WTC11 (cell line): ENCODE results near the gene CAPN12. TPM values are rescaled to one million over a fixed set of nuclear protein-coding genes. Genes with fewer than 3 reads are reported as not detected.

Experiments
- ATAC-seq: fragments of 200-7000 bp; cut with Tn5 transposase; 2 replicates; pipeline ENCODE4 v1.10.0; 2021; ENCODE audit warnings: mild to moderate bottlenecking, moderate library complexity
- CTCF ChIA-PET: fragments of 300-600 bp; sonication (Branson Sonifier 250); formaldehyde crosslinking; loops from one replicate; lab custom pipeline; 2021; ENCODE audit warnings: antibody characterized with exemption; lab: Charles Lee
- POLR2A ChIA-PET: fragments of 350-600 bp; sonication (Branson Sonifier 250); formaldehyde crosslinking; loops from one replicate; lab custom pipeline; 2021; ENCODE audit warnings: antibody characterized with exemption; lab: Charles Lee
- DNase-seq: peaks from one replicate; pipeline ENCODE4 v3.0.0; 2021; ENCODE audit warnings: low spot score
- H3K27ac Mint-ChIP-seq: 2 replicates; pipeline ENCODE4 v1.8.0; 2021; ENCODE audit warnings: mixed read lengths
- H3K27me3 Mint-ChIP-seq: 2 replicates; pipeline ENCODE4 v1.8.0; 2021; ENCODE audit warnings: low read depth, mild to moderate bottlenecking, moderate library complexity, mixed read lengths
- H3K36me3 Mint-ChIP-seq: 2 replicates; pipeline ENCODE4 v1.8.0; 2021; ENCODE audit warnings: mixed read lengths
- H3K4me1 Mint-ChIP-seq: 2 replicates; pipeline ENCODE4 v1.8.0; 2022; ENCODE audit warnings: mixed read lengths
- H3K4me3 Mint-ChIP-seq: 2 replicates; pipeline ENCODE4 v1.8.0; 2021; ENCODE audit warnings: mild to moderate bottlenecking, moderate library complexity, mixed read lengths
- H3K9me3 Mint-ChIP-seq: 2 replicates; pipeline ENCODE4 v1.8.0; 2021; ENCODE audit warnings: mixed read lengths
- CREM ChIP-seq: sonication (generic); formaldehyde crosslinking; IDR thresholded peaks from 2 replicates; pipeline ENCODE4 v1.8.1; 2022; ENCODE audit warnings: mild to moderate bottlenecking, missing genetic modification reagents, moderate library complexity
- ELF4 ChIP-seq: sonication (generic); formaldehyde crosslinking; IDR thresholded peaks from 2 replicates; pipeline ENCODE4 v1.8.1; 2022; ENCODE audit warnings: low read depth, mild to moderate bottlenecking, moderate library complexity, missing genetic modification reagents
- EMX1 ChIP-seq: fragments of 250-450 bp; sonication (Bioruptor Pico); IDR thresholded peaks from 2 replicates; pipeline ENCODE4 v1.8.0; 2021; ENCODE audit warnings: mild to moderate bottlenecking
- FOXJ3 ChIP-seq: sonication (generic); formaldehyde crosslinking; IDR thresholded peaks from 2 replicates; pipeline ENCODE4 v1.9.0; 2021; ENCODE audit warnings: missing genetic modification reagents, mild to moderate bottlenecking, borderline replicate concordance
- GRHL2 ChIP-seq: fragments of 250-450 bp; sonication (Bioruptor Pico); IDR thresholded peaks from 2 replicates; pipeline ENCODE4 v1.8.0; 2022; ENCODE audit warnings: mild to moderate bottlenecking, moderate library complexity; ENCODE audit not compliant: insufficient replicate concordance, severe bottlenecking
- HMGXB4 ChIP-seq: sonication (generic); formaldehyde crosslinking; IDR thresholded peaks from 2 replicates; pipeline ENCODE4 v1.8.1; 2023; ENCODE audit warnings: mild to moderate bottlenecking, moderate library complexity, missing genetic modification reagents
- IRF2 ChIP-seq: sonication (generic); formaldehyde crosslinking; IDR thresholded peaks from 2 replicates; pipeline ENCODE4 v1.8.0; 2022; ENCODE audit warnings: low read depth, missing genetic modification reagents, borderline replicate concordance
- PREB ChIP-seq: sonication (generic); formaldehyde crosslinking; IDR thresholded peaks from 2 replicates; pipeline ENCODE4 v1.8.1; 2022; ENCODE audit warnings: mild to moderate bottlenecking, missing genetic modification reagents, moderate library complexity, borderline replicate concordance
- PRRX2 ChIP-seq: fragments of 250-450 bp; sonication (Bioruptor Pico); IDR thresholded peaks from 2 replicates; pipeline ENCODE4 v1.8.0; 2021; ENCODE audit warnings: mild to moderate bottlenecking
- TCF7 ChIP-seq: sonication (generic); formaldehyde crosslinking; IDR thresholded peaks from 2 replicates; pipeline ENCODE4 v1.8.0; 2022; ENCODE audit warnings: mild to moderate bottlenecking, low read depth, missing genetic modification reagents, moderate library complexity
- ZNF138 ChIP-seq: sonication (generic); formaldehyde crosslinking; conservative IDR thresholded peaks from 2 replicates; pipeline ENCODE4 v1.8.1; 2022; ENCODE audit warnings: mild to moderate bottlenecking, moderate library complexity, missing genetic modification reagents
- ZNF219 ChIP-seq: sonication (generic); formaldehyde crosslinking; IDR thresholded peaks from 2 replicates; pipeline ENCODE4 v1.8.0; 2023; ENCODE audit warnings: missing genetic modification reagents, mild to moderate bottlenecking, borderline replicate concordance
- ZNF232 ChIP-seq: sonication (generic); formaldehyde crosslinking; IDR thresholded peaks from 2 replicates; pipeline ENCODE4 v1.8.0; 2022; ENCODE audit warnings: mild to moderate bottlenecking, missing genetic modification reagents
- total RNA-seq: library from RNA; stranded (reverse); gene quantifications from 3 replicates; pipeline ENCODE4 v1.2.3, GENCODE V29; 2021
- TF ChIP-seq, protein P1 (sequence below): fragments of 250-450 bp; sonication (Bioruptor Pico); IDR thresholded peaks from 2 replicates; pipeline ENCODE4 v2.1.2; 2022; ENCODE audit warnings: mild to moderate bottlenecking, moderate library complexity
- TF ChIP-seq, protein P2 (sequence below): sonication (generic); formaldehyde crosslinking; IDR thresholded peaks from 2 replicates; pipeline ENCODE4 v1.8.1; 2022; ENCODE audit warnings: missing genetic modification reagents, borderline replicate concordance
- TF ChIP-seq, protein P3 (sequence below): sonication (generic); formaldehyde crosslinking; IDR thresholded peaks from 2 replicates; pipeline ENCODE4 v1.8.0; 2023; ENCODE audit warnings: missing genetic modification reagents

CAPN12 gene
- total RNA-seq, 1 experiment from 2014 or later = 9.6 TPM

DNA sequence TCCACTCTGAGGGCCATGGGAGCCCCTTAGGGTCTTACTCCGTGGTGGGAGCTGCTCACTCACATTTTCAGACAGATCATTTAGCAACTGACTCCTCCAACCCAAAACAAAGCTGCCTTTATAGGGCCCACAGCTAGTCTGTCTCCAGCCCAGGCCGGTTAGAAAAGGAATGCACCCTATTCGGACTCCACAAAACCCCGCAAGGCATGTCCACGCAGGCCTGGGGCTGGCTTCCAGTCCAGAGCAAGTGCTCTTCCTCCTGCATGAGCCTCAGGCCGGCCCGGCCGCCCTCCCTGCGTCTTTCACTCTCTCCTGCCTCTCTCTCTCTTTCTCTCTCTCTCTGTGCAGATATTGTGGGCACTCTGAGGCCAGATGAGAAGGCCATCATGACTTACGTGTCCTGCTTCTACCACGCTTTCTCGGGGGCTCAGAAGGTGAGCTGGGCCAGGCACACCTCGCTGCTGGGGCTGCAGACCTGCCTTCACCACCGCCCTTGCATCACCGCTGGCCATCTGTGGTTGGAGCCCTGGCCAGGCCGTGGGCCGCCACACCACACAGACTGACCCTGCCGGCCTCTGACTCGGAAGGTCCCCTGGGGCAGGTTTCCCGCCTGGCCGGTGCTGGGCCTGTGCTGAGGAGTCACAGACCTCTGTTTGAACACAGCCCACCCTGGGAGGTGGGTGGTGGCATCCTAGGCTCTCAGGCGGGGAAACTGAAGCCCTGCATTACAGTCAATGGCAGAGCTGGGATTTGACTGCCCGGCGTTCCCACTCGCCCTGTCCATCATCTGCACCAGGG lies 33.1 kb downstream of the CAPN12 start (continued):
- TF ChIP-seq, protein P1, sequence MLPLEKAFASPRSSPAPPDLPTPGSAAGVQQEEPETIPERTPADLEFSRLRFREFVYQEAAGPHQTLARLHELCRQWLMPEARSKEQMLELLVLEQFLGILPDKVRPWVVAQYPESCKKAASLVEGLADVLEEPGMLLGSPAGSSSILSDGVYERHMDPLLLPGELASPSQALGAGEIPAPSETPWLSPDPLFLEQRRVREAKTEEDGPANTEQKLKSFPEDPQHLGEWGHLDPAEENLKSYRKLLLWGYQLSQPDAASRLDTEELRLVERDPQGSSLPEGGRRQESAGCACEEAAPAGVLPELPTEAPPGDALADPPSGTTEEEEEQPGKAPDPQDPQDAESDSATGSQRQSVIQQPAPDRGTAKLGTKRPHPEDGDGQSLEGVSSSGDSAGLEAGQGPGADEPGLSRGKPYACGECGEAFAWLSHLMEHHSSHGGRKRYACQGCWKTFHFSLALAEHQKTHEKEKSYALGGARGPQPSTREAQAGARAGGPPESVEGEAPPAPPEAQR (CRISPR knock-in tag) = no peak
- no peak for TF ChIP-seq CREM (CRISPR knock-in tag)

DNA sequence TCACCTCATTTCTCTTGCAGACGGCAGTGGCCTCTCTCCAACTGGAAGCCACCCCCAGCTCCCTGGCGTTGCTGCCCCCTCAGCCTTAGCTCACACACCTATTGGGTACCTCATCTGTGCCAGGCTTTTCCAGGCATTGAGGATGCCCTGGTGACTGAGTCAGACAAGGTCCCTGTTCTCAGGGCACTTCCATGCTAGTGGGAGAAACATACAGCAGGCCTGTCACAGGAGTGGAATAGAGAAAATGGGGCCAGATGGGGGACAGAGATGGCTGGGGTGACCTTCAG lies 33.9 kb downstream of the CAPN12 start:
- POLR2A ChIA-PET = interaction anchor here (0.5 kb wide), 1 partner anchor 104 kb away, joined by 7 read pairs; no protein-coding TSS in a partner anchor
- Mint-ChIP-seq H3K36me3 (peaks cover 55% of the 10 kb centered on the region), H3K4me1 (no peaks in the 10 kb centered on the region), H3K27ac (peak overlapping the region; percentile 63; the same call in 1 of the 2 replicates), H3K4me3 (no peak overlapping the region), H3K9me3 (no peaks in the 10 kb centered on the region), H3K27me3 (no peaks in the 10 kb centered on the region)
- DNase-seq (no peak), ATAC-seq (no peak)
- TF ChIP-seq PRRX2 (no peak), HMGXB4 (CRISPR knock-in tag) (no peak), TCF7 (CRISPR knock-in tag) (no peak), EMX1 (CRISPR knock-in tag) (no peak), IRF2 (CRISPR knock-in tag) (no peak), PREB (CRISPR knock-in tag) (no peak), ZNF219 (CRISPR knock-in tag) (no peak), ZNF232 (CRISPR knock-in tag) (no peak), GRHL2 (CRISPR knock-in tag) (no peak), FOXJ3 (CRISPR knock-in tag) (no peak), ELF4 (CRISPR knock-in tag) (no peak), ZNF138 (no peak)
- TF ChIP-seq, protein P2, sequence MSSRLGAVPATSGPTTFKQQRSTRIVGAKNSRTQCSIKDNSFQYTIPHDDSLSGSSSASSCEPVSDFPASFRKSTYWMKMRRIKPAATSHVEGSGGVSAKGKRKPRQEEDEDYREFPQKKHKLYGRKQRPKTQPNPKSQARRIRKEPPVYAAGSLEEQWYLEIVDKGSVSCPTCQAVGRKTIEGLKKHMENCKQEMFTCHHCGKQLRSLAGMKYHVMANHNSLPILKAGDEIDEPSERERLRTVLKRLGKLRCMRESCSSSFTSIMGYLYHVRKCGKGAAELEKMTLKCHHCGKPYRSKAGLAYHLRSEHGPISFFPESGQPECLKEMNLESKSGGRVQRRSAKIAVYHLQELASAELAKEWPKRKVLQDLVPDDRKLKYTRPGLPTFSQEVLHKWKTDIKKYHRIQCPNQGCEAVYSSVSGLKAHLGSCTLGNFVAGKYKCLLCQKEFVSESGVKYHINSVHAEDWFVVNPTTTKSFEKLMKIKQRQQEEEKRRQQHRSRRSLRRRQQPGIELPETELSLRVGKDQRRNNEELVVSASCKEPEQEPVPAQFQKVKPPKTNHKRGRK = no peak
- TF ChIP-seq, protein P1 (CRISPR knock-in tag) = no peak
- TF ChIP-seq, protein P3, sequence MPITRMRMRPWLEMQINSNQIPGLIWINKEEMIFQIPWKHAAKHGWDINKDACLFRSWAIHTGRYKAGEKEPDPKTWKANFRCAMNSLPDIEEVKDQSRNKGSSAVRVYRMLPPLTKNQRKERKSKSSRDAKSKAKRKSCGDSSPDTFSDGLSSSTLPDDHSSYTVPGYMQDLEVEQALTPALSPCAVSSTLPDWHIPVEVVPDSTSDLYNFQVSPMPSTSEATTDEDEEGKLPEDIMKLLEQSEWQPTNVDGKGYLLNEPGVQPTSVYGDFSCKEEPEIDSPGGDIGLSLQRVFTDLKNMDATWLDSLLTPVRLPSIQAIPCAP = no peak
- CTCF ChIA-PET = interaction anchor here (1.3 to 1.4 kb wide), 2 partner anchors 220 to 307 kb away, joined by 3 to 5 read pairs; partner anchors contain the start of genes FAM98C, MRPS12 and SARS2
